Breast epithelium (tissue), 3 donors: ENCODE results near the gene TAAR2.

Source experiments
- POLR2AphosphoS5 ChIP-seq, 3 donors: sonication (generic); formaldehyde crosslinking; IDR thresholded peaks; one replicate each; pipeline ENCODE4 v1.6.1; 2017; ENCODE audit warnings: antibody characterized with exemption in 3 of 3
- TF ChIP-seq, protein P1 (sequence below), 3 donors: fragments of 450-650 bp; IDR thresholded peaks; one replicate each; pipeline ENCODE4 v1.5.1; 2016 to 2017; ENCODE audit warnings: antibody characterized with exemption in 3 of 3, mild to moderate bottlenecking in 3 of 3, moderate library complexity in 3 of 3

DNA sequence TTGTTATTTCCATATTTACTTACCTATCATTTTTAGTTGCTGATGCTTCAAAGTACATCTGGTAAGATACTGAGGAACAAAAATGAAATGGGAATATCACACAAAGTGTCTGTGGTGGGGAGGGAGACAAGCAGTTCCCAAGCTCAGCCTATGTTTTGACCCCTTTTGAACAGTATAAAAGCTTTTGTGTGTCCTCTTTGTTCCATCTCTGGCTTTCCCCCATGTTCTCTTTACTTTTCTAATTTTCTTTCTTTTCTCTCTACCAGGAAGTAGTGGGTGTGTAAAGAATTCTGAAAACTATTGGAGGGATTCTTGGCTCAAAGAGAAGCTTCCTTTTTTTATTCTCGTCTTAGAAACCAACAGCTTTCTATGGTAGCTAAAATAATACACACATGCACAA lies 7.4 kb downstream of the TAAR2 start:
- TF ChIP-seq, protein P1, sequence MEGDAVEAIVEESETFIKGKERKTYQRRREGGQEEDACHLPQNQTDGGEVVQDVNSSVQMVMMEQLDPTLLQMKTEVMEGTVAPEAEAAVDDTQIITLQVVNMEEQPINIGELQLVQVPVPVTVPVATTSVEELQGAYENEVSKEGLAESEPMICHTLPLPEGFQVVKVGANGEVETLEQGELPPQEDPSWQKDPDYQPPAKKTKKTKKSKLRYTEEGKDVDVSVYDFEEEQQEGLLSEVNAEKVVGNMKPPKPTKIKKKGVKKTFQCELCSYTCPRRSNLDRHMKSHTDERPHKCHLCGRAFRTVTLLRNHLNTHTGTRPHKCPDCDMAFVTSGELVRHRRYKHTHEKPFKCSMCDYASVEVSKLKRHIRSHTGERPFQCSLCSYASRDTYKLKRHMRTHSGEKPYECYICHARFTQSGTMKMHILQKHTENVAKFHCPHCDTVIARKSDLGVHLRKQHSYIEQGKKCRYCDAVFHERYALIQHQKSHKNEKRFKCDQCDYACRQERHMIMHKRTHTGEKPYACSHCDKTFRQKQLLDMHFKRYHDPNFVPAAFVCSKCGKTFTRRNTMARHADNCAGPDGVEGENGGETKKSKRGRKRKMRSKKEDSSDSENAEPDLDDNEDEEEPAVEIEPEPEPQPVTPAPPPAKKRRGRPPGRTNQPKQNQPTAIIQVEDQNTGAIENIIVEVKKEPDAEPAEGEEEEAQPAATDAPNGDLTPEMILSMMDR (IDR thresholded peaks at IDR 0.05): no peak
- TF ChIP-seq POLR2AphosphoS5 (IDR thresholded peaks at IDR 0.05): no peak
